Neural progenitor cell (in vitro differentiated cells): ENCODE results near the gene KIDINS220. TPM values are rescaled to one million over a fixed set of nuclear protein-coding genes. Genes with fewer than 3 reads are reported as not detected.

Source experiments
- DNase-seq: peaks from one replicate; pipeline ENCODE4 v3.0.0-alpha.2; 2016; ENCODE audit warnings: low spot score
- H2AFZ ChIP-seq: fragments of 200-600 bp; sonication (generic); replicated peaks from 2 replicates; pipeline ENCODE4 v1.6.1; 2016; ENCODE audit warnings: antibody characterized with exemption
- H3F3A ChIP-seq: fragments of 200-600 bp; sonication (generic); 2 replicates; pipeline ENCODE4 v1.6.1; 2016; ENCODE audit warnings: antibody characterized with exemption, low read depth
- H3K27ac ChIP-seq: fragments of 200-600 bp; sonication (generic); 2 replicates; pipeline ENCODE4 v1.5.1; 2016; ENCODE audit warnings: mild to moderate bottlenecking
- H3K27me3 ChIP-seq: fragments of 200-600 bp; sonication (generic); 2 replicates; pipeline ENCODE4 v1.6.1; 2016; ENCODE audit warnings: mild to moderate bottlenecking, moderate library complexity
- H3K36me3 ChIP-seq: fragments of 200-600 bp; sonication (generic); 2 replicates; pipeline ENCODE4 v1.5.1; 2016
- H3K4me1 ChIP-seq: fragments of 200-600 bp; sonication (generic); 2 replicates; pipeline ENCODE4 v1.6.1; 2016; ENCODE audit warnings: mixed run types
- H3K4me2 ChIP-seq: fragments of 200-600 bp; sonication (generic); 2 replicates; pipeline ENCODE4 v1.6.1; 2016
- H3K4me3 ChIP-seq: fragments of 200-600 bp; sonication (generic); 2 replicates; pipeline ENCODE4 v1.5.1; 2016
- H3K79me2 ChIP-seq: fragments of 200-600 bp; sonication (generic); 2 replicates; pipeline ENCODE4 v1.6.1; 2016; ENCODE audit warnings: low read depth
- H3K9ac ChIP-seq: fragments of 200-600 bp; sonication (generic); 2 replicates; pipeline ENCODE4 v1.6.1; 2016
- H3K9me3 ChIP-seq: fragments of 200-600 bp; sonication (generic); 2 replicates; pipeline ENCODE4 v1.5.1; 2016; ENCODE audit warnings: low read depth
- H4K20me1 ChIP-seq: fragments of 200-600 bp; sonication (generic); 2 replicates; pipeline ENCODE4 v1.6.1; 2016; ENCODE audit warnings: low read depth
- H3K27ac Mint-ChIP-seq: 3 replicates; pipeline ENCODE4 v1.8.0; 2021; ENCODE audit warnings: mixed read lengths
- H3K27me3 Mint-ChIP-seq: 2 replicates; pipeline ENCODE4 v1.8.0; 2022; ENCODE audit warnings: low read depth, mild to moderate bottlenecking, inconsistent platforms, moderate library complexity, mixed read lengths; ENCODE audit not compliant: insufficient read depth
- H3K36me3 Mint-ChIP-seq: 3 replicates; pipeline ENCODE4 v1.8.0; 2021; ENCODE audit warnings: mixed read lengths
- H3K4me1 Mint-ChIP-seq: 3 replicates; pipeline ENCODE4 v1.8.0; 2021; ENCODE audit warnings: mixed read lengths
- H3K4me3 Mint-ChIP-seq: 3 replicates; pipeline ENCODE4 v1.8.0; 2021; ENCODE audit warnings: mild to moderate bottlenecking, moderate library complexity, mixed read lengths
- H3K9me3 Mint-ChIP-seq: 3 replicates; pipeline ENCODE4 v1.8.0; 2020; ENCODE audit warnings: mixed read lengths
- CTCF ChIP-seq: fragments of 200-600 bp; sonication (generic); IDR thresholded peaks from 2 replicates; pipeline ENCODE4 v1.5.1; 2017; ENCODE audit warnings: antibody characterized with exemption, mild to moderate bottlenecking
- EZH2 ChIP-seq: fragments of 200-600 bp; sonication (generic); IDR thresholded peaks from 2 replicates; pipeline ENCODE4 v1.6.1; 2017; ENCODE audit warnings: antibody characterized with exemption, mild to moderate bottlenecking, moderate library complexity
- EZH2phosphoT487 ChIP-seq: fragments of 200-600 bp; sonication (generic); IDR thresholded peaks from 2 replicates; pipeline ENCODE4 v1.6.1; 2017; ENCODE audit warnings: antibody characterized with exemption
- total RNA-seq: library from RNA; depleted of rRNA; stranded (reverse); fragments of >200 nt; gene quantifications from 2 replicates; pipeline ENCODE4 v1.2.3, GENCODE V29; 2015; ENCODE audit warnings: low replicate concordance

The KIDINS220 gene
- total RNA-seq, 1 donor from 2014 or later, result 56.1 TPM

DNA sequence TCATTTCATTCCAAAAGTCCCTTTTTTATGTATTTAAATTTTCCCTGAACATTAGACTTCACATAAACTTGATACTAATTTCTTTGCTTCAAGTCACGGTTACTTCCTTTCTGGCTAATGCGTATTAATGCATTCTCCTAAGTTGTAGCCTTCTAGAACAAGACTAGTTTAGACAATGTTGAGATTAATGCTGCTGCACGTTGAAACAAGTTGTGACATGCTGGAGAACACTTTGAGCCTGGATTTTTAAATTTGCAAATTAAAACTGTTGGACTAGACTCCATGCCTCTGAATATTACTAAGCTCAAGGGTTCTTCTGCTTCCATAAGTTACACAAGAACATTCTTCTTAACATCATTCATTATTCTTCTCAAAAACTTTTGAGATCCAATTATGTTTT, 126.5 kb downstream of the KIDINS220 start:
- Mint-ChIP-seq H3K4me3 (no peak overlapping the region), H3K9me3 (peaks cover 2% of the 10 kb centered on the region), H3K27me3 (peaks cover 5% of the 10 kb centered on the region), H3K27ac (no peak overlapping the region), H3K36me3 (peaks cover 3% of the 10 kb centered on the region), H3K4me1 (peaks cover 4% of the 10 kb centered on the region)
- peaks cover 3% of the 10 kb centered on the region for H3K4me1 ChIP-seq
- no peaks in the 10 kb centered on the region for H3K36me3 ChIP-seq
- no peaks in the 10 kb centered on the region for H3K9me3 ChIP-seq
- H3K27ac ChIP-seq, result no peak overlapping the region
- no peak overlapping the region for H2AFZ ChIP-seq
- H3K79me2 ChIP-seq, result no peaks in the 10 kb centered on the region
- TF ChIP-seq EZH2phosphoT487 (no peak), CTCF (no peak), EZH2 (no peak)
- DNase-seq, result no peak
- H3K27me3 ChIP-seq, result no peaks in the 10 kb centered on the region
- H4K20me1 ChIP-seq, result no peaks in the 10 kb centered on the region
- H3K4me2 ChIP-seq, result no peak overlapping the region
- H3F3A ChIP-seq, result no peaks in the 10 kb centered on the region
- no peak overlapping the region for H3K4me3 ChIP-seq
- no peak overlapping the region for H3K9ac ChIP-seq

GRCh38 chr2:8709611-8710010, 127.8 kb downstream of the KIDINS220 start:
- TF ChIP-seq EZH2 (no peak), EZH2phosphoT487 (no peak), CTCF (no peak)
- DNase-seq, result no peak
- Histone ChIP-seq H3K36me3 (no peaks in the 10 kb centered on the region), H3K27ac (no peak overlapping the region), H3K4me3 (no peak overlapping the region), H3K4me2 (no peak overlapping the region), H3K9me3 (no peaks in the 10 kb centered on the region), H3K4me1 (peaks cover 3% of the 10 kb centered on the region), H2AFZ (no peak overlapping the region), H3F3A (no peaks in the 10 kb centered on the region), H3K79me2 (no peaks in the 10 kb centered on the region), H3K27me3 (no peaks in the 10 kb centered on the region), H4K20me1 (no peaks in the 10 kb centered on the region), H3K9ac (no peak overlapping the region)
- H3K36me3 Mint-ChIP-seq, result peaks cover 3% of the 10 kb centered on the region
- H3K9me3 Mint-ChIP-seq, result peaks cover under 1% of the 10 kb centered on the region
- peaks cover 5% of the 10 kb centered on the region for H3K27me3 Mint-ChIP-seq
- no peak overlapping the region for H3K27ac Mint-ChIP-seq
- H3K4me3 Mint-ChIP-seq, result no peak overlapping the region
- H3K4me1 Mint-ChIP-seq, result peaks cover 4% of the 10 kb centered on the region

GRCh38 chr2:8704906-8705305, 132.5 kb downstream of the KIDINS220 start:
- Mint-ChIP-seq H3K4me3 (no peak overlapping the region), H3K27me3 (peaks cover 4% of the 10 kb centered on the region), H3K27ac (no peak overlapping the region)

More at GRCh38 chr2:8704906-8705305, 132.5 kb downstream of the KIDINS220 start:
- no peaks in the 10 kb centered on the region for H3K79me2 ChIP-seq
- H3K4me3 ChIP-seq, result no peak overlapping the region
- H2AFZ ChIP-seq, result no peak overlapping the region
- peaks cover 3% of the 10 kb centered on the region for H3K36me3 Mint-ChIP-seq
- H3K27me3 ChIP-seq, result no peaks in the 10 kb centered on the region
- H3K4me2 ChIP-seq, result no peak overlapping the region
- no peak overlapping the region for H3K9ac ChIP-seq
- no peaks in the 10 kb centered on the region for H3K4me1 Mint-ChIP-seq
- TF ChIP-seq EZH2phosphoT487 (no peak), CTCF (no peak)
- no peaks in the 10 kb centered on the region for H3K9me3 ChIP-seq
- H3K36me3 ChIP-seq, result no peaks in the 10 kb centered on the region
- no peaks in the 10 kb centered on the region for H3K4me1 ChIP-seq
- DNase-seq, result no peak
- H3K9me3 Mint-ChIP-seq, result no peaks in the 10 kb centered on the region
- H4K20me1 ChIP-seq, result no peaks in the 10 kb centered on the region
- H3F3A ChIP-seq, result no peaks in the 10 kb centered on the region
- H3K27ac ChIP-seq, result no peak overlapping the region
